SHP77 (cell line): ENCODE data around the gene FBXO46.
"Not testable (repeated sequence)": the region's sequence is repeated elsewhere in the genome, so short reads cannot be mapped to it uniquely, and the experiment has no call there.

ENCODE experiments used
- DNase-seq, 2 experiments: peaks; one replicate each; lab custom pipeline; 2025; lab: John Stamatoyannopoulos, UW

Gene FBXO46

GRCh38 chr19:45766296-45766868 lies 35.7 kb upstream of the FBXO46 start:
- no peak for DNase-seq

DNA sequence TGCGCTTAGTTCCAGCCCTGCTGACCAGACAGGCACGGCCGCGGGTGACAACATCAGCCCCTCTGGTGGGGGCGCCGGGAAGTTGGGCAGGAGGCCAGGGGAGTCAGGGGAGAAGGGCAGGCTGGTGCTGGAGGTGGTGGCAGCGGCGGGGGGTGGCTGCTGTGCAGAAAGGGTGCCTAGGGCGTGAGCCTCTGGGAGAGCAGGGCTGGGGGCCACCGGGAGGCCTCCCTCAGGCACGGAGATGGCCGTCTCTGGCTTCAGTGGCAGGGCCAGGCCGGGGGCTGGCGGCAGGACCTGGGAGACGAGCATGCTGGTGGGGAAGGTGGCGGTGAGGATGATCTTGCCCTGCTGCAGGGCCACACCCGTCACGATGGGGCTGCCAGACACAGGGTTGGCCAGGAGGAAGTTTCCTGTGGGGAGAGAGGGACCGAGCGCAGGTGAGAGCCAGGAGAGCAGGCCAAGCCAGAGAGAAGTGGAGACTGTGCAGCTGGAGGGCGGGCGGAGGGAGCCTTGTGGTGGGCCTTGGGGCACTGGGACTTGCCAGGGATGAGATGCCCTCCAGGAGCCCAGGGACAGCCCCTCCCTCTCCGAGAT lies 35.1 kb upstream of the FBXO46 start:
- no peak for DNase-seq

DNA sequence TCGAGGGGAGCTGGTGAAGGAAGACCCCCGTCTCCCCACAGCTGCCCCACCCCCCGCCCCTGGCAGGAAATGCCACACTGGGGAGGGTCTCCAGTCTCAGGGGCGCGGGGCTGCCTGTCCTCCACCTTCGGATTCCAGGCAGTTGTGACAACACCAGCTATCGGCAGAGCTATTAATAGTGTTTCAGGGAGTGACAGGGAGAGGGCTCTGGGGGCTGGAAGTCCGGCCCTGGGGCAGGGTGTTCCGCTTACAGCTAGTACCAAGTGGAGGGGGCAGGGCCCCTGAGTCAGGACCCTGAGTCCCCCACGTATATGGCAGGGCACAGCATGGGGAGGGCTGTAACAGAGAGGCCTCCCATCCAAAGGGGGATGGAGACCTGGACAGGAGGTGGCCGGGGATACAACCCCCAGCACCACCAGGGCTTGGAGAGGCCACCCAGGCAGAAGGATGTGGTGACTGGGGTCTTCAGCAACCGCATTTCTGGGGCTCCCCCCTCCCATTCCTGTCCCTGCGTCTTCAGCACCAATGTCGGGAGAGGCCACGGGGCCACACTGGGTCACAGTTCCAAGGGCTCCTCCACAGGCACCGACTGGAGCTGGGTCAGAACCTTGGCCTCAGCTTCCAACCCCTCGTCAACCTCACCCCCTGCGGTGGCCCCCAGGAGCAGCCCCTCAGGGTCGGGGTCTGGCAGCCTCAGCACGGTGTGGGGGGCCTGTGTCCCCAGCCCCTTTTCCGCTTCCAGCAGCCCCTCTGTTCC lies 34.4 kb upstream of the FBXO46 start:
- no peak for DNase-seq

- no peak for DNase-seq
Measured at GRCh38 chr19:45764475-45764874, 33.8 kb upstream of the FBXO46 start.

GRCh38 chr19:45763691-45764294 lies 33.1 kb upstream of the FBXO46 start:
- DNase-seq = no peak

- no peak for DNase-seq
Measured at GRCh38 chr19:45762870-45763631, 32.4 kb upstream of the FBXO46 start.

DNA sequence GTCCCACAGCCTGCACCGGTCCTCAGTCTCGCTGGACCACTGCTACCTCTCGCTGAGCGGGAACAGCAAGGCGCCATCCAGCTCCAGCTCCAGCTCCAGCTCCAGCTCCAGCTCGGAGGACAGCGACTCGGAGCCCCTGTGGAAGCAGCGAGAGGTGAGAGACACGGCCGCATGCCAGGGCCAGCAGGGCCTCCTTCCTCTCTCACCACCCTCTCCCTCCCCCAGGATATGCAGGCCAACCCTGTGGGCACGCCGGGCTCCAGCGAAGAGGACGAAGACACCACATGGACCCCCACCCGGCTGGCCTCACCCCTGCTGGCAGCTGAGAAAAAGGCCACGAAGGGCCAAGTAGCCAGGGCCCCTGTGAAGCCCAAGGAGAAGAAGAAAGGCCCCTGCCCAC lies 31.0 kb upstream of the FBXO46 start:
- no peak for DNase-seq

- DNase-seq = no peak
Measured at GRCh38 chr19:45758921-45759320, 28.2 kb upstream of the FBXO46 start.

DNA sequence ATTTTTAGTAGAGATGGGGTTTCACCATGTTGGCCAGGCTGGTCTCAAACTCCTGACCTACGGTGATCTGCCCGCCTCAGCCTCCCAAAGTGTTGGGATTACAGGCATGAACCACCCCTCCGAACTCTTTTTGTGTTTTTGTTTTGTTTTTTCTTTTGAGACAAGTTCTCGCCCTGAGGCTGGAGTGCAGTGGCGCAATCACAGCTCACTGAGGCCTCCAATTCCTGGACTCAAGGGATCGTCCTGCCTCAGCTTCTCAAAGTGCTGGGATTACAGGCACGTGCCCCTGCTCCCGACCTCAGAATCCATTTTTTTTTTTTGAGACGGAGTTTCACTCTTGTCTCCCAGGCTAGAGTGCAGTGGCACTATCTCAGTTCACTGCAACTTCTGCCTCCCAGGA lies 27.0 kb upstream of the FBXO46 start:
- DNase-seq = no peak

GRCh38 chr19:45754323-45754722 lies 23.6 kb upstream of the FBXO46 start:
- no peak for DNase-seq

- no peak for DNase-seq
Measured at GRCh38 chr19:45753548-45753947, 22.9 kb upstream of the FBXO46 start.

DNA sequence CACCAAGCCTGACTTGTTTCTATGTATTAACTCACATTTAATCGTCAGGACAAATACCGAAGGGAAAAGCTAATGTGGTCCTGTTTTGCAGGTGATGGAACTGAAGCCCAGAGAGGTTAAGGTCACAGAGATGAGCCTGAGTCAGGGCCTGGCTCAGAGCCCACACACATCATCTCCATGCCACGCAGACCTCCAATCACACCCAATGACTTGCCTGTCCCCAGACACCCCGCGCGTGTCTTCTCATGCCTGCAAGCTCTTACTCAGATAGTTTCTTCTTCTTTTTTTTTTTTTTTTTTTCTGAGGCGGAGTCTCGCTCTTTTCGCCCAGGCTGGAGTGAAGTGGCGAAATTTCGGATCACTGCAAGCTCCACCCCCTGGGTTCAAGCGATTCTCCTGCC lies 21.9 kb upstream of the FBXO46 start:
- no peak for DNase-seq

GRCh38 chr19:45751483-45751882 lies 20.8 kb upstream of the FBXO46 start:
- not testable (repeated sequence) for DNase-seq

DNA sequence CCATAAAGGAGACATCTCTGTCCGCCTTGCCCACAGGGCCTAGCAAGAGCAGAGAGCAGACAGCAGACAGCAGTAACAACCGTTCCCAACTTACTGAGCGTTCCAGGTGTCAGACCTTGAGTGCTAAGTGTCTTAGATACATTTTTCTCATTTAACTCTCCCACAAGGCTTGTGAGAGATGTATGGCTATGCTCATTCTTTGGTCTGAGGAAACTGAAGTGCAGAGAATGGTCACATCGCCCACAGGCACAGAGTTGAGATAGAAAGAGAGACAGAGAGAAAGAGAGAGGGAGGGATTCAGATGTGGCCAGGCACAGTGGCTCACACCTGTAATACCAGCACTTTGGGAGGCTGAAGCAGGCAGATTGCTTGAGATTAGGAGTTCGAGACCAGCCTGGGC lies 16.8 kb upstream of the FBXO46 start:
- DNase-seq = no peak

DNA sequence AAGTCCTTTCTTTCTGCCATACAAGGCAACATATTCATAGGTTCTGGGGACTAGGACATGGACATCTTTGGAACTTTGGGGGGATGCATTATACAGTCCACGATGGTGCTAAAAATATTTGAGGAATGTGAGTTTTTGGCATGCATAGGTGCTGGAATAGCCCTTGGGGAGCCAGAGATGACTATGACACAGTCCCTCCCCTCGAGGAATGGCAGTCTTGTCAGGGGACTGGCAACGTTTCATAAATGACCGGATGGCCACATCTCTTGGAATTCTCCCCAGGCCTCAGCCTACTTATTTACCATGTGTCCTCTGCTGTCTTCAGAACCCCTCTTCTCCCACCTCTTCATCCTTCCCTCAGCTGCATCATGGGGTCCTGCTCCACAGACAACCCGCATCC lies 16.2 kb upstream of the FBXO46 start:
- no peak for DNase-seq

DNA sequence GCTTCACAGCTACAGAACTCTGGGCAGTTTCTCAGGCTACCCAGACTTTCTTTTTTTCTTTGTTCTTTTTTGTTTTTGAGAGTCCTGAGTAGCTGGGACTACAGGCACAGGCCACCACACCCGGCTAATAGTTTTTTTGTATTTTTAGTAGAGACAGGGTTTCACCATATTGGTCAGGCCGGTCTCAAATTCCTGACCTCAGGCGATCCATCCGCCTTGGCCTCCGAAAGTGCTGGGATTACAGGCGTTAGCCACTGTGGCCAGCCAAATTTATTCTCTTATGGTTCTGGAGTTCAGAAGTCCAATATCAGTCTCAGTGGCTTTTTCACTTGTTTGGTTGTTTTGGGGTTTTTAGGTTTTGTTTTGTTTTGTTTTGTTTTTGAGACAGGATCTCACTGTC lies 14.9 kb upstream of the FBXO46 start:
- no peak for DNase-seq

- DNase-seq = no peak
Measured at GRCh38 chr19:45742969-45743368, 12.3 kb upstream of the FBXO46 start.

GRCh38 chr19:45739498-45740439 lies 9.1 kb upstream of the FBXO46 start:
- no peak for DNase-seq

- DNase-seq = no peak
Measured at GRCh38 chr19:45733160-45733810, 2.6 kb upstream of the FBXO46 start, which contains the start of gene MEIOSIN. Gene MEIOSIN (plus strand): TSS chr19:45733439. CDS start chr19:45735377, 1,938 bp downstream.

DNA sequence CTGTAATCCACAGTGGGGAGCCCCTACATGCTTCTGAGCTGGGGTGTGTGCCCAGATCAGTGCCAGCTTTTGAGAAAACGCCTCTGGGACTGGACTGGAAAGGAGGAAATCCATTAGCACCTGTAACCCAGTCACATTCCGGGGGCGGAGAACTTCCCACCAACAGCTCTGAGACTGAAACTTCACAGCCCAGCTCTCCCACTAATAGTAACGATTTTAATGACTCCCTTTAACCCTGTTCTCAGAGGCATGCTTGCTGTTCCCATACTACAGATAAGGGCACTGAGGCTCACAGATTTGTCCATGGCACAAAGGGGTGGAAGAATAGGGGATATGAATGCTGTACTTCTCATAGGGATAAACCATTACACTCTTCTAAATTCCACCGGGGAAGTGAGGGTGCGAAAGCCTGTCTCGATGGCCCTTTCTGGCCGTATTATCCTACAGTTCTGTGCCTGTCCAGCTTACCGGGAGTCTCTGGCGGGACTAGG lies 851 bp downstream of the FBXO46 start:
- no peak for DNase-seq
